GM21786 (cell line): ENCODE results near the gene CLIC5.

ENCODE experiments used
- ATAC-seq: cut with Tn5 transposase; IDR thresholded peaks from one replicate; pipeline ENCODE4 v1.9.1; 2021; ENCODE audit not compliant: unreplicated experiment

Gene CLIC5

GRCh38 chr6:46000905-46001304 is 14.8 kb downstream of the CLIC5 start:
- ATAC-seq: no peak

DNA sequence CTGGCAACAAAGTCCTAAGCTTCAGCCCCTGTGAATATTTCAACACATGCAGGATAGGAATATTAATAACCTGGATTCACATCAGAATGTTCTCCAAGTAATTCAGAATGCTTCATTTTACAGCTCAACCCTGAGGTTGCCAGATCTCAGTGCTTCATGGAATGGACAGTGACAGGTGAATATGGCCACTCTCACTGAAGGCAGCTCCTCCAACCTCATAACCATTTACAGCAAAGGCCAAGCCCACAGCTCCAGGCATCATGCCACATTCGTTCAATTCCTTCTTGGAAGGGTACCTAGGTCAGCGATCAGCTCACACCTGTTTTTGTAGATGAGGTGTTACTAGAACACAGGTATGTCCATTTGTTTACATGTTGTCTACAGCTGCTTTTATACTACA is 17.1 kb downstream of the CLIC5 start:
- no peak for ATAC-seq

DNA sequence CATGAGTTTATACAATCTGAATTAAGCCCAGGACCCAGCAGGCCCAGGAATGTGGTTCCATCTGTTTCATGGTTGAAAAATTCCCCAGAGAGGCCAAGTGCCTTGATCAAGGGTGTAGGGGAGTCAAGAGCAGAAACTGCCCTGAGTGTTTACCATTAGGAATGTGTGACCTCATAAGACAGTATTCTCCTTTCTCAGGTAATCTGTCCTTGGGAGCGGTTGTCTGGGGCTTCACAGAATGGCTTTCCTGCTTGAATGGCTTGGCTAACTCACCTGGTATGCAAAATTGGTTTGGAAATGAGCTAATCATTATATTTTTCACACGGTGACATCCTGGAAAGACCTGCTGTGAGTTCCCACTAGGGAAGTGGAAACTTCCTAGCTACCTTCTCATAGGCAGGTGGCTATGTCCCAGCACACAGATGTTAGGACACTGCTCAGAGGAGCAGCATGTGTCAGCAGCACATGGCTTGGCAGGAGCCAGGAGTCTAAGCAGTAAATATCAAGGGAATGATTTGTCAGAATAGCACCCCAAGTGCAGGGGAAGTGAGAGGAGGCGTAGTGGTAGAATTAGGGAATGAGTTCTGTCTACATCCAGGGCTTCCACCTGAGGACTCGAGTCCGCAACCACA is 17.7 kb downstream of the CLIC5 start:
- no peak for ATAC-seq

DNA sequence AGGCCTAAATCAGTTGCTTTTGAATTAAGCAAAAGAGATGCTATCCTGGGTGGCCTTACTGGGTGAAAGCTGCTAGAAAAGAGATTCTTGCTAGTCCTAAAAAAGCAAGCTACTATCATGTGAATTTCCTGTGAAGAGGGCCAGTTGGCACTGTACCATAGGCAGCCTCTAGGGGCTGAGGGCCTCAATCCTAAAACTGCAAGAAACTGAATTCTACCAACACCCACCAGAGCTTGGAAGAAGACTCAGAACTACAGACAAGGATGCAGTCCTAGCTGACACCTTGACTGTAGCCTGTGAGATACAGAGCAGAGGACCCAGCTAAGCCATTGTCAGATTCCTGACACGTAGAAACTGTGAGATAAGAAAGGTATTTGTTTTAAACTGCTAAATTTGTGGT is 24.5 kb downstream of the CLIC5 start:
- ATAC-seq: no peak

DNA sequence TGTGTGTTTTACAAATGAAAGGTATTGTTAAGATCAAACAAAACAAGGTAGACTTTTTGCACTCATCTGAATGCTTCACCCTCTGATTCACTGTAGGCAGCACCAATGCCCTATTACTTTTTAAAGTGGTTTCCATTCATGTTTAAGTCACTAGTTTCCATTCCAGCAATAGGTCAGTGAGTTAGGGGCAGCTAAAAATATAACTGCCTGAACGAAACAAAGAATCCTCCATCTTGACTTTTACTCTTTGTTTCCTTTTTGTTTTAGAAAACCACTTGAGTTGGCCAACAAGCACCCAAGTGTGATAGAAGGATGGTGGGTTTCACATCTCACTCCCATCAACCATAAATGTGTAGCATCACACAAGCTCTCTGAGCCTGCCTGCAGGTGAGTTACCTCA is 25.5 kb downstream of the CLIC5 start:
- peak; percentile 56 for ATAC-seq

- ATAC-seq: no peak
Measured at GRCh38 chr6:45988635-45989034, 27.0 kb downstream of the CLIC5 start.

DNA sequence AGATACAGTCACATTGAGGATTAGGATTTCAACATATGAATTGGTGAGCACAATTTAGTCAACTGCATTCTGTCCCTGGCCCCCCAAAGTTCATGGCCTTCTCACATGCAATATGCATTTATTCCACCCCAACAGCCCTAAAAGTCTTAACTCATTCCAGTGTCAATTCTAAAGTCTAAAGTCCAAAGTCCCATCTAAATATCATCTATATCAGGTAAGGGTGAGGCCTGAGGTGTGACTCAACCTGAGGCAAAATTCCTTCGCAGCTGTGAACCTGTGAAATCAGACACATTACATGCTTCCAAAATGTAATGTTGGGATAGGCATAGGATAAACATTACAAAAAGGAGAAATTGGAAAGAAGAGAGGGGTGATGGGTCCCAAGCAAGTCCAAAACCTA is 27.8 kb downstream of the CLIC5 start:
- no peak for ATAC-seq

DNA sequence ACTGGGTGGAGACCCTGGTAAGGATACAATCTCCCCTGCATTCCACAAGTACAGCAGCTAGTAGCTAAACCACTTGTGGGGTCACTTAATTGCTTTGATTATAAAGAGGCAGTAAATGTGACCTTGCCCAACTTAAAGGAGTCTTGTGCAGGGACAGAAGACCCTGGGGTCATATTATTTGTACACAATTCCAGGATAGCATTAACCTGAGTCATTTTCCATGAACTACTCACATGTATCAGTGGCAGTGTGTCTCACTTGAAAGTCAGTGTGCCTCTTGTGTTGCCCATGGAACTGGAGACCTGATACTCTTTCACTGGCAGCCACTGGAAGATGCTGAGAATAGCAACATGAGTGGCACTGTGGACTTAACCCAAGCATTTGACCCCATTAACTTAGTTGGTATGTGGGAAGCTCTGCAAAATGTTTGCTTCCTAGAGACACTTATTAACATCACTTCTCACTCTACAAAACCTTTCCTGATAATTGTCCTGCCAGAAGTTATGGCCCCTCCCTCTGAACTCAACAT is 28.9 kb downstream of the CLIC5 start:
- ATAC-seq: no peak

DNA sequence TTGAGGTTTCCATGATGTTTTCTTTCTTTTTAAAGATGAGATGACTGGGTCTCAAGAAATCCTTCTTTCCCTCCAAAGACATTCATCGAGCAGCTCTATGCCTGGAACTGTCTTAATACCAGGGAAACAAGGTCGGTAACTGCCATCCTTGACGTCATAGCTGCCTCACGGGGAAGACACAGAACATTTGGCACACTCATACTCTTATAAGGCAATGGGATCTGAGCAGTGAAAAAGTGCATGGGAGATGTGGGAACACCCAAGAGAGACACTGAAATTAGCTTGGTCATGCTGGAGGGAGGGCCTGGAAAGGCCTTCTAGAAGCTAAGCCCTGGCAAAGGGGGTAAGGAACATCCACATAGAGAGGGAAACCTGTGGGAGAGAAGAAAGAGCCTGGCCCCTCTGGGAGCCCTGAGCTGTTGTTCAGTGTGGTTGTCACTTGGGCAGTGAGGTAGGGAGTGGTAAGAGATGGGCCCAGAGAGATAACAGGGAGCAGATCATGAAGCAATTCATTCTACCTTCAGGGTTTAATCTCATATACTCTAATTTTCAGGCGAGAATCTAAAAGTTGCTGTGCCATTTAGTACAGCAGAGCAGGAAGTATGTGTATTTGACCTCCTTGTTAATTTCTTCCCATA is 30.8 kb downstream of the CLIC5 start:
- no peak for ATAC-seq

GRCh38 chr6:45984347-45984746 is 31.3 kb downstream of the CLIC5 start:
- ATAC-seq: no peak

DNA sequence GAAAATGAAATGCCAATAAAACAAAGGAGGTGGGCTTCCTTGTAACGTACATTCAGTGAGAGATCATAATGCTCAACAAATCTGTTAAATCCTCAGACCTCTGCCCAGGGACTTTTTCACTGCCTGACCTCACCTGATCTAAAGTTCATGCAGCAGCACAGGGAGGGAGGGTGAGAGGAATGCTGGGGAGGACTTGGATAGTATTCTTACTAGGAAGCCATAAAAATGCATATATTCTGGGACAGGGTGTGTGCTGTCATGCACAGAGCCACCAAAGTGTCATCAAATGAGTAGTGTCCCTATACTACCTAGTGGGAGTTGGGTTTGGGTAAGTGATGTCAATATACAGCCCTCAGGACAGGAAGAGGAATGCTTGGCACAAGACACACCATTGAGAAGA is 32.6 kb downstream of the CLIC5 start:
- ATAC-seq: no peak

DNA sequence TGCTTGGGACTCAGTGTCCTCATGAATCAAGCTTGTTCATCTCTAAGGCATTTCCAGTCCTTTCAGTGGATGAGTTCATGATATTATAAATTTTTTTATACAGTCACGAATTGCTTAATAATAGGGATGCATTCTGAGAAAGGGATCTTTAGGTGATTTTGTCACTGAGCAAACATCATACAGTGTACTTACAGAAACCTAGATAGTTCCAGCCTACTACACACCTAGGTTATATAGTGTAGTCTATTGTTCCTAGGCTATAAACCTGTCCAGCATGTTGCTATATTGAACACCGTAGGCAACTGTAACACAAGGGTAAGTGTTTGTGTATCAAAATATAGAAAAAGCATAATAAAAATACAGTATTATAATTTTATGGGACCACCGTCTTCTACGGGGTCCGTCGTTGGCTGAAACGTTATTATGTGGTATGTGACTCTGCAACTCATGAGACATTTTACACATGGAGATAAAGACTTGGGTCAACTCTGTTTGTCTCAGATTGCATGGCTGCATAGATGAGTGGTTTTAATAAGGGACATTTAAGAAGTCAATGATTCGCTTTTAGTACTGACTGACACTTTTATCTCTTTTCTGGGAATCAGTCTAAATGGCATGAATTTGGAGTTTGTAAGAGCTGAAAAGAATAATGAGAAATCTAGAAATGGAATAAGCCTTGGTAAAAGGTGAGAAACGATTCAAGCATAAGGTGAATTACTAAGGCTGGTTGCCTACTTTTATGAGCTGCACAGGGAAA is 33.2 kb downstream of the CLIC5 start:
- ATAC-seq: no peak

DNA sequence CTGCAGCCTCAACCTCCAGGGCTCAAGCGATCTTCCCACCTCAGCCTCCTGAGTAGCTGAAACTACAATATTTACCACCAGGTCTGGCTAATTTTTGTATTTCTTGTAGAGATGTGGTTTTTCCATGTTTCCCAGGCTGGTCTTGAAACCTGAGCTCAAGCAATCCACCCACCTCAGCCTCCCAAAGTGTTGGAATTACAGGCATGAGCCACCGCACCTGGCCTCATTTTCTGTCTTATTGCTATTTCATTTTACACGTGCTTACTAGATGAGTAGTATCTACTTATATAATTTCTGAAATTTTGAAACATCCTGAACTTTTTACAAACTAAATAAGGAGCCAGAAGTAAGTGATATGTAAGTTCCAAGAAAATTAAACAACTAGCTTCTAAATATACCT is 34.6 kb downstream of the CLIC5 start:
- no peak for ATAC-seq

- no peak for ATAC-seq
Measured at GRCh38 chr6:45979311-45979710, 36.3 kb downstream of the CLIC5 start.

DNA sequence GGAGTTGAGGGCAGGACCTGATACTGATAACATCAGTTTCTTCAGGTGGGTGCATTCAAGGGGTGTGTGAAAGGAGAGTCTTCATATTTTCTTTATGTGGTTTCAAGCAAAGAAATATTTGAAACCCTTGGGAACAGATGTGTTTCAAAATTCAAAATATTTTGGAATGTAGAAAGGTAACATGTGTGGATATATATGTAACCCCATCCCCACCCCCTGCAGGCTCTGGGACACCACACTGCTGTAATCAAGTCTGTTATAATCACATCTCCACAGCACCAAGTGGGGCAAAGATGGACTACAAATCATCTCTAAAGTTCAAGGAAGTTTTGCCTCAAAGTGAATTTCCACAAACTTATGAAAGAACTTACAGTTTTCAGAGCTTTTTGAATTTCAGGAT is 41.1 kb downstream of the CLIC5 start:
- no peak for ATAC-seq

- no peak for ATAC-seq
Measured at GRCh38 chr6:45972795-45973503, 42.7 kb downstream of the CLIC5 start.

DNA sequence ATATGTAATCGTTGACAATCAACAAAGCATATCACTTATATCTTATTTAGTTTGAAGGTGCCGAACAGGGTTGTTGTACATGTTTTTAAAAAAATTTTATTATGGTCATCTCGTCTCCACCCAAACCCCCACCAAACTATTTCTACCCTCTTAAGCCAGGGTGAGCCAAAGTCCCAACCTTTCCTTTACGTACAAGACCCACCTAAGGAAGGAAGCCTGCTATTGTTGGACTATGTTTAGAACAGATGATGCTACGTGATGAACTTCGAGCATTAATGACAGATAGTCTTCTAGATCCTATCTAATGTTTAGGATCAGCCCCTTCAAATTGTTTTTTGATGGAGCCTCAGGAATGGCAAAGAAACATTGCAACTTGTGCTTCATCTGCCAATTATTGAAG is 44.4 kb downstream of the CLIC5 start:
- ATAC-seq: no peak

DNA sequence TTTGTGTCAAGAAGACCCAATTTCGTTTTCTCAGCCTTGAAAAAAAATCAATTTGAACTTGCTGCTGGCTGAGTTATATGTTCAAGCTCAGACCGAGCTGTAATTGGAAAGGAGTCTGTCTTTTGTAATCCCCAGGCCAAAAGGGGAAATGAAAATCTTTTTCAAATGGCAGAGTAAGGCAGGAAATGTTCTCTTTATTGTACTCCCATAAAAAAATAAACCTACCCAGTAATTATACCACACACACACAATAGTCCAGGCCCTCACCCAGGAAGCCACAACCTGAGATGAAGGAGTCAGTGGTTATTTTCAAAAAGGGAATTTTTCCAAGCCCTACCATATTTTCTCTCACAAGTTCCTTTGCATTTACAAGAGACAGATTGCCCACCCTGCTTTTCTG is 45.3 kb downstream of the CLIC5 start:
- ATAC-seq: no peak

DNA sequence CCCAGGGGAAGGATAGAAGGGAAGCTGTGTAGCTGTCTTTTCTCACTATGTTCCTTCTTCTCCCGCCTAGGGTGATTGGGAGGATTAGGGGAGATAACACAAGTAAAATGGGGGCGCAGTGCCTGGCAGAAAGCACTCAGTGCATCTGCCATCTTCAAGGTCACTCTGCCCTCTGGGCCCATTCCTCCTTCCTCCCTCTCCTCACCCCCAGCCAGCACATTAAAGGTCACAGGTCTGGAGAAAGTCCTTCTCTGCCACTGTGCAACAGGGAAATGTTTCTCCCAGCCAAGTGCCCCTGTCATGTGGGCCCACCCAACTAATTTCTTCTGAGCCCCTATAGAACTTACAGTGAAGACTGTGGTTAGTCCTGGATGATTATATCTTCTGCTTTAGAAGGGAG is 45.8 kb downstream of the CLIC5 start:
- ATAC-seq: no peak

GRCh38 chr6:45969026-45969425 is 46.6 kb downstream of the CLIC5 start:
- no peak for ATAC-seq

DNA sequence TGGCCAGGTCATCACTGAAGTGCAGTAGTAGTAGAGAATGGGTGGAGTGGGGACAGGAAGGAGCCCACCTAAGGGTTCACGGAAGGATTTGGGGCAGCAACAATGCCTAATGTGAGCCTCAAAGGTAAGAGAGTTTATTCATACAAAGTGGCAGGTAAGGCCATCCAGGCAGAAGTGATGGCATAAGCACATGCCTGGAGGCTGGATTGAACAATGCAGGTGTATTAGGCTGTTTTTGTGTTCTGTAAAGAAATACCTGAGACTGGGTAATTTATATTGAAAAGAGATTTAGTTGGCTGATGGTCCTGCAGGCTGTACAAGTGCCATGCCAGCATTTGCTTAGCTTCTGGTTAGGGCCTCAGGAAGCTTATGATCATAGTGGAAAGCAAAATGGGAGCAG is 48.3 kb downstream of the CLIC5 start:
- no peak for ATAC-seq

GRCh38 chr6:45966797-45967196 is 48.9 kb downstream of the CLIC5 start:
- ATAC-seq: no peak
